ENCODE measurements around the gene MCTP2.
A peak's percentile ranks its signal among the peaks of the same experiment; 100 is the strongest.

The MCTP2 gene

DNA sequence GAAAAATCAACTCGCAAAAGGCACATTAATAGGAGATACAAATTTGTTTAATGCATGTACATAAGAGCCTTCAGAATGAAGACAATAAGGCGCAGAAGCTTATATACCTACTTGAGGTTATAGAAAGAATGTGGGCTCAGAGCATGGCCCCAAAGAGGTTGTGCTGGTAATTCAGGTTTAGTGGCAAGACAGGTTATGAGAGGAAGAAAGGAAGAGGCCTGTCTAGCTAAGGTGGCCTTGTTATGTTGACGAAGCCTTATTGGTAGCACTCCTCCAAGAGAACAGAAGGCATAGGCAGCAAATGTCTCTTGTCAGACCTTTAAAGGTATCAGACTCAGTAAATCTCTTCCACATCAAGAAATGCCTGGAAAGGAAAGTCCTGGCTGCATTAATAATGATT lies 290.8 kb downstream of the MCTP2 start:
- peak; percentile 70 for DNase-seq (ENCODE audit: low read depth)
- H3K4me3 ChIP-seq (ENCODE audit: low read length) = no peak overlapping the region
- TF ChIP-seq, protein P1, sequence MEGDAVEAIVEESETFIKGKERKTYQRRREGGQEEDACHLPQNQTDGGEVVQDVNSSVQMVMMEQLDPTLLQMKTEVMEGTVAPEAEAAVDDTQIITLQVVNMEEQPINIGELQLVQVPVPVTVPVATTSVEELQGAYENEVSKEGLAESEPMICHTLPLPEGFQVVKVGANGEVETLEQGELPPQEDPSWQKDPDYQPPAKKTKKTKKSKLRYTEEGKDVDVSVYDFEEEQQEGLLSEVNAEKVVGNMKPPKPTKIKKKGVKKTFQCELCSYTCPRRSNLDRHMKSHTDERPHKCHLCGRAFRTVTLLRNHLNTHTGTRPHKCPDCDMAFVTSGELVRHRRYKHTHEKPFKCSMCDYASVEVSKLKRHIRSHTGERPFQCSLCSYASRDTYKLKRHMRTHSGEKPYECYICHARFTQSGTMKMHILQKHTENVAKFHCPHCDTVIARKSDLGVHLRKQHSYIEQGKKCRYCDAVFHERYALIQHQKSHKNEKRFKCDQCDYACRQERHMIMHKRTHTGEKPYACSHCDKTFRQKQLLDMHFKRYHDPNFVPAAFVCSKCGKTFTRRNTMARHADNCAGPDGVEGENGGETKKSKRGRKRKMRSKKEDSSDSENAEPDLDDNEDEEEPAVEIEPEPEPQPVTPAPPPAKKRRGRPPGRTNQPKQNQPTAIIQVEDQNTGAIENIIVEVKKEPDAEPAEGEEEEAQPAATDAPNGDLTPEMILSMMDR (IDR thresholded peaks at IDR 0.05; ENCODE audit: insufficient read depth, low read depth, low read length, missing control alignments) = no peak

- TF ChIP-seq, protein P1 (IDR thresholded peaks at IDR 0.05; ENCODE audit: insufficient read depth, low read depth, low read length, missing control alignments) = no peak
- no peak for DNase-seq (ENCODE audit: low read depth)
These were observed 292.5 kb downstream of the MCTP2 start for GRCh38 chr15:94523873-94524272.

DNA sequence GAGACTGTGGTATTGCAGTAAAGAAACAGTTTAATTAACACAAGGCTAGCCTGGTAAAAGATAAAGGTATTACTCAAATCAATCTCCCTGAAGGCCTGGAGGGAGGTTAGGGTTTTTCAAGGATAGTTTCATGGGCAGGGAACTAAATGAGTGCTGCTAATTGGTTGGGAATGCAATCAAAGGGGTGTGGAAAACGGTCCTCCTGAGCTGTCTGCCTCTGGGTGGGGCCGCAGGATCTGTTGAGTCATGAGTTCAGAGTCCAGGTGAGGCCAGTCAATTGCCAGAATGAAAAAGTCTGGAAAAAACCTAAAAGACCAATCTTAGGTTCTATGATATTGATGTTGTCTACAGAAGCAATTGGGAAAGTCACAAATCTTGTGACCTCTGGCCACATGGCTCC lies 293.2 kb downstream of the MCTP2 start:
- peak; percentile 83 for DNase-seq (ENCODE audit: low read depth)
- H3K4me3 ChIP-seq (ENCODE audit: low read length) = no peak overlapping the region
- TF ChIP-seq, protein P1 (IDR thresholded peaks at IDR 0.05; ENCODE audit: insufficient read depth, low read depth, low read length, missing control alignments) = no peak

More at GRCh38 chr15:94523873-94524272, 292.5 kb downstream of the MCTP2 start:
- H3K4me3 ChIP-seq (ENCODE audit: low read length) = no peak overlapping the region

DNA sequence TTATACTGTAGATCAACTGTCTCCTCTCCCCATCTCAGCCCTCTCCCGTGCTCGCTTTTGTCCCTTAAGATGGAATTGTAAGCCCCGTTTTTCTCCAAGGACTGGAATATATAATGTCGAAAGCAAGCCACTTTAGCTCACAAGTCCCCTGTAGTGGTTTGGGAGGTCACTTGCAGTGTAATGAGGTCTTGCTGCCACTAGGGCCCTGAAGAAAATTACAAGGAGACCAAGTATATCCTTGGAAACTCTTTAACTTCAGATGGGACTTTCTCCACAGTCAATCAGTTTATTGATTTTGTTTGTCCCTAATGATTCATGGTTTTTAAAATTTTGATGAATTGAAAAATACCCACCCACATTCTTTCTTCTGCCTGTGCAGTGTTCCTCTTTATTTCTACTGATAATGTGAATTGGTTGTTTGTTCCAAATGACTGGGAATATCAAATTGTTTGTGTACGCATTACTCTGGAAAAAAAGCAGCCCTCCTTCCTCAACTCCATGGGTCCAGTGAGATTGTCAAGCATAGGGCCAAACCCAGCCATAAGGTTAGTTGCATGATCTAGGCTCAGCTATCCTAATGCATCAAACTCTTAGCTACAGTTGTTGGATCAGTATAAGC lies 294.8 kb downstream of the MCTP2 start:
- H3K4me3 ChIP-seq (ENCODE audit: low read length) = no peak overlapping the region
- TF ChIP-seq, protein P1 (IDR thresholded peaks at IDR 0.05; ENCODE audit: insufficient read depth, low read depth, low read length, missing control alignments) = peak; percentile 62
- peak; percentile 15 for DNase-seq (ENCODE audit: low read depth)

GRCh38 chr15:94532226-94532625 lies 300.9 kb downstream of the MCTP2 start:
- TF ChIP-seq, protein P1 (IDR thresholded peaks at IDR 0.05; ENCODE audit: insufficient read depth, low read depth, low read length, missing control alignments) = no peak
- H3K4me3 ChIP-seq (ENCODE audit: low read length) = no peak overlapping the region
- DNase-seq (ENCODE audit: low read depth) = no peak

All from epithelial cell of esophagus (primary cell).